HG02943 (cell line): ENCODE data around the gene TRIM64C.
"Not testable (repeated sequence)": the region's sequence is repeated elsewhere in the genome, so short reads cannot be mapped to it uniquely, and the experiment has no call there.

Source experiments
- ATAC-seq: cut with Tn5 transposase; IDR thresholded peaks from one replicate; pipeline ENCODE4 v1.9.1; 2021; ENCODE audit warnings: mild to moderate bottlenecking, low read depth, moderate library complexity; ENCODE audit not compliant: unreplicated experiment

The TRIM64C gene, protein sequence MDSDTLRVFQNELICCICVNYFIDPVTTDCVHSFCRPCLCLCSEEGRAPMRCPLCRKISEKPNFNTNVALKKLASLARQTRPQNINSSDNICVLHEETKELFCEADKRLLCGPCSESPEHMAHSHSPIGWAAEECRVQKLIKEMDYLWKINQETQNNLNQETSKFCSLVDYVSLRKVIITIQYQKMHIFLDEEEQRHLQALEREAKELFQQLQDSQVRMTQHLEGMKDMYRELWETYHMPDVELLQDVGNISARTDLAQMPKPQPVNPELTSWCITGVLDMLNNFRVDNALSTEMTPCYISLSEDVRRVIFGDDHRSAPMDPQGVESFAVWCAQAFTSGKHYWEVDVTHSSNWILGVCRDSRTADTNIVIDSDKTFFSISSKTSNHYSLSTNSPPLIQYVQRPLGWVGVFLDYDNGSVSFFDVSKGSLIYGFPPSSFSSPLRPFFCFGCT

DNA sequence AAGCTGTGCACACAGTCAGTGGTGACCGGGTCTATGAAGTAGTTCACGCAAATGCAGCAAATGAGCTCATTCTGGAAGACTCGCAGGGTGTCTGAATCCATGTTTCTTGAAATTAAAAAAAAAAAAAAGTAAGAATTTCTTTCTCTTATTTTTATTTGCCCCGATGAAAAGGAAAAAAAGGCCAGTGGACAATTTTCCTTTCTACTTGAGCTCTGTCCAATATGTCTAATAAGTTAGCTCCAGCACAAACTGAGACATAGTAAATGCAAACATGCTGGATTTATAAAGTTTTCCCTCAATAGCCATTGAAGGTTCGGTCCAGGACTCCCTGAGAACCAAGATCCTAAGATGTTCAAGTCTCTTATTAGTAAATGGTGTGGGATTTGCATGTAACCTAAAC, at the start of gene TRIM64C:
TSS of gene TRIM64C (minus strand) at position 101 of the 400 bp plus-strand sequence. CDS start at position 101, 0 bp downstream.
- not testable (repeated sequence) for ATAC-seq

GRCh38 chr11:49102356-49102755, 43.4 kb upstream of the TRIM64C start:
- ATAC-seq, result not testable (repeated sequence)

GRCh38 chr11:49069897-49070296, 11.0 kb upstream of the TRIM64C start:
- ATAC-seq, result not testable (repeated sequence)

DNA sequence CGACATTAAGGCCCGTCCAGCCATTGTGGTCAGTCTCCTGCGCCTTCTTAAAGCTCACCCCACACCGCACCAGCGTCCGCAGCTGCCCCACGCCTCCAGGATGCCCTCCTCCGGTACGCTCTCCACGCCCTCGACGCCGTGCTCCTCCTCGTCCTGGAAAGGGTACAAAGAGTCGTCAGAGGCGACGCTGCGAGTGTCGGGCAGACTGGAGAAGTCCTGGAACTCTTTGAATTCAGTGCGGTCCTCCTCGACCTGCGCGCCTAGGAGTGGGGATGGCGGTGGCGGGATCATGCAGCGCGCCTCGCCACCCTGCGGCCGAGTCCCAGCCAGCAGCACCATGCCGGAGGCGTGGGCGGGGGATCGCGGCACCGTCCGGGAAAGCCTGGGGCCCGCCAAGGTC, 9.1 kb downstream of the TRIM64C start:
- not testable (repeated sequence) for ATAC-seq

GRCh38 chr11:49048229-49048628, 10.7 kb downstream of the TRIM64C start:
- not testable (repeated sequence) for ATAC-seq

GRCh38 chr11:49028523-49028922, 30.4 kb downstream of the TRIM64C start, which contains the start of gene TRIM49B:
TSS of gene TRIM49B (plus strand) at chr11:49028823. CDS start at chr11:49031600, 2,777 bp downstream.
- ATAC-seq, result not testable (repeated sequence)
